GM19023 (cell line): ENCODE data around the gene YLPM1.

Experiments used
- ATAC-seq: cut with Tn5 transposase; IDR thresholded peaks from one replicate; pipeline ENCODE4 v1.9.1; 2021; ENCODE audit warnings: mild to moderate bottlenecking, moderate library complexity; ENCODE audit not compliant: unreplicated experiment

Gene YLPM1

DNA sequence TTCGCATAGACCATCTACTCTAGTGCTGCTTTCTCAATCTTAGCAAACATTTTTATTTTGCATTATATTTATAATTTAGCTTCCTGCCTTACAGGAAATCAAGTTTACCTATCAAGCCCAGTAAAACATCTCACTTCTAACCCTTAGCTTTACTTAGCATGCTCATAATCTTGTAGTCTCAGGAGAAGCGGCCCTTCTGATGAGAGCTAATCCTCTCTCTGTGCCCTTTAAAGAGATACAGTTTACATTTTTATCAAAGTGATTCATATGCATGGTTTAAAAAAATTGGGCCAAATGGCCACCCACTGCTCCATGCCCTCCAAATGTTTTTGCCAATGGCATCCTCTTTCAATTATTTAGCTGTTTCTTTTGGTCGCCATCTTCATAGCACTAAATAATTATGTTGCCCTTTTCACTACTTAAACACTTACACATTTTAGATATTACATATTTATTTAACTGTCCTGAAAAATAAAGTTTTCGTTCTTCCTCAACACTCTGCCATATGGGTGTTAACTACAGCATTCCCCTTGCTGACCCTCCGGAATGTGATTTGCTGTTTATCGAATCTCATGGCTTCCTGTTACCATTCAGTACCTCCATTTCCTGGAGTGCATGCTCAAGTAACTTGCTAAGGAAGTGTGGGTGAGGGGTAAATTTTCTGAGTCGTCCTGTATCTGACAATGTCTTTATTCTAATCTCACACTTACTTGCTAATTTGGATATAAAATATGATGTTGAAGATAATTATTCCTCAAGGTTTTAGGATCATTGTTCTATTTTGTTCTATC is 29.3 kb downstream of the YLPM1 start:
- ATAC-seq, result no peak

DNA sequence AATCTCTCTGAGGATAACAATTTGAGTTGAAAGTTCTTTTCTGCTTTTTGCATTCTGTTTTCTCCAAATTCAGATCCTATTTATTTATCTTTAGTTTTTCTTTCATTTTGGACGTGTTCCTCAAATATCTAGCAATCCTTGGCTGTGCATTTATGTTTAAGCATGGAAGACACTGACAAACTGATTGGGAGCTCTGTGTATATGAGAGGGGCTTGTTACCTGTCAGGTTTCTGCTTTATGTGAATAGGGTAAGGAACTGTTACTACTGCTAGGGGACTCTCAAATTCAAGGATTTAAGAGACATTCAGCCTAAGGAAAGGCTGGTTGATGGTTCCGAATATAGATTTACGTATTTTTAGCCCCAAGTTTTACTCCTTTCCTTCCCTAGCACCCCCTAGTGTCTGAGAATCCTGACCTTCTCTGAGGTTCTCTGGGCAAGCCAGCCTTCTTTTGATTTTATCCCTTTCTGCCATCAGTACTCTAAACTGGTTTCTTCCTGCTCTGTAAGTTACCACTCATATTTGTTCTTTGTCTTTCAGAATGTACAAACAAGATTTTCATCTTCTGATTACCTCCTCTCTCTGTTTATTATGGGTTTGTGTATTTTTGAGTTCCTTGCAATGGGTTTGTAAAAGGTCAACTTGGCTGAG is 30.5 kb downstream of the YLPM1 start:
- no peak for ATAC-seq

DNA sequence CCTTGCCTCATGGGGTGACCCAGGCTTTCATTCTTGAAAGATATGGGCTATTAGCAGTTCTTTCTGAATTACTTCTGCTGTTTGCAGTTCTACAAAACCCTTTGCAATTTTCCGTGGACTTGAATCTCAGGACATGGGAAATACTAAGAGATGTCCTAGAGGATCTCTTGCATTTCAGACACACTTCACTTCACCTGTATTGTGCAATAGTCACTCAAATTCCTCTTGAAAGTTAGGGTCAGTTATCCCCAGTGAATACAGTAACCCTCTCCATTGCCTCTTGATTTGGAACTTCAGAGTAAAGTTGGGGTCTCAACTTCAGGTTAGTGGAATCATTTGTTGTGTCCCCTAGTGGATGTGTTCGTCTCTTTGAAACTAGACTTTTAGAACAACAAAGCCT is 31.8 kb downstream of the YLPM1 start:
- ATAC-seq, result no peak

DNA sequence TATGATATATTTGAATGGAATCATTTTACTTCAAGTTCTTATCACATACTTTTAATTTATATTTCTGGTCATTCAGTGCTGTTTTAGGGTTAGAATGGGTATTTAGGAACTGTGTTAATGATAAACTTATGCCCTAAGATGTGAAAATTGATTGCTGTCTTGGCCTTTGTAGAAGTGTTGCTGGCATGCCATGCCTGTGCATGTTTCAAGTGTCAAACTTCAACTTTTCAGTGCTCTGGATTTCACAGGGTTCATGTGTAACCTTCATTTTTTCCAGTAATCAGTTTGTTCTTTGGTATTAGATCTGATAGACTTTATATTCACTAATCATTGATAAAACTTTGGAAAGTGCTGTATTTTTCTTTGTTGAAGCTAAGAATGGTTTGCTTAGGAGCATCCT is 36.6 kb downstream of the YLPM1 start:
- ATAC-seq, result no peak

DNA sequence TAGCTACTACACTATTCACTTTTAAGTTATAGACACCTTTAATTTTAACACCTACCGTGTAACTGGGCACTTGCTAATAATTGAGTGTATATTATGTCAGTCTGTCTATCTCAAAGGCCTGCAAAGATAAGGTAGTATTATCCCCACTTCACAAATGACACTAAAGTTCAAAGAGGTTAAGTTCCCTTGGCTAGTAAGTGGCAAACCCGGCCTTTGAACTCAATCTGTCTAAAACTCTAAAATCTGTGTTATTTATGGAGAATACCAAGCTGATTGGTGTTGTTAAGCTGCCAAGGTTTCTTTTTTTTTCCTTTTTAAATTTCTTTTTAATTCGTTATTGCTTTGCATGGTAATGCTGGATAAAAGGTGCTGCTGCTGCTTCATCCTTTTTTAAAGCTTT is 37.7 kb downstream of the YLPM1 start:
- ATAC-seq, result no peak

DNA sequence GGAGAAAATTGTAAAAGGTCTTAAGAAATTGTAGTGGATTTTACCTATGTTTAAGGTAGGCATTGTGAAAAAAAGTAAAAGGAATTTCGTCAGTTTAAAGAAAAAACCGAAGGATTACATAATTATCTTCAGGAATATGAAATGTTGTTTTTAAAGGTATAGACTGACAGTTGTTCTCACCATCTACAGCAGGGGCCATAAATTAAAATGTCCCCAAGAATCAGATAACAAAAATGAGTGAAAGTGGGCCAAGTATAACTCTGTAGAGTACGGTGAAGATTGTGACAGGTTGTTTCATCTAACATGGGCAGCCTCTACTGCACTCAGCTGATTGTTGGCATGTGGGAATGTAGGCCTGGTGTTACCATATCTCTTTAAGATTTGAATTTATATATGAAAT is 38.3 kb downstream of the YLPM1 start:
- ATAC-seq, result no peak

DNA sequence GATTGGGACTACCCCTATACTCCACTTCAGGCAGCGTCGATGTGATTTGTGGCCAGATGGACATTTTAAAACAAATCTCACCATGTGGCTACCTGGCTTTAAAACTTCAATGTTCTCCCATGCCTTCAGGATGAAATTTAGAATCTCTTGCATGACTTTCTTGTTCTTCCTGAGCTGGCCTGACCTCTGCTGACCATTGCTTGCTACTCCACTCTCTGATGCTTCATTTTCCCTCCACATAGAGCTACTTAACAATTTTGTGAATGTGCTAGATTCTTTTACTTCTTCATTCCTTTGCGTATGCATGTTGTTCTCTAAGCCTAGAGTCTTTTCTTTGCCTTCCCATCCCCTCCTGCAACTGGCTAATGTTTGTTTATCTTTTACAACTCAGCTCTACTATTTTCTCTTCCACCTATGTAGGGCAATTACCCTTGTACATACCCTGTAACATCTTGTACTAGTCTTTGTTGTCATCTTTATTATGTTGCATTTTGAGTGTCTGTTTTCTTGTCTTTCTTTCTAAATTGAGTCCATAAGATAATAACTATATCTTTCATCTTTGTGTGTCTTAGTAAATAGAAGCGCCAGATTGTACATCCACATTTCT is 41.2 kb downstream of the YLPM1 start:
- ATAC-seq, result no peak

DNA sequence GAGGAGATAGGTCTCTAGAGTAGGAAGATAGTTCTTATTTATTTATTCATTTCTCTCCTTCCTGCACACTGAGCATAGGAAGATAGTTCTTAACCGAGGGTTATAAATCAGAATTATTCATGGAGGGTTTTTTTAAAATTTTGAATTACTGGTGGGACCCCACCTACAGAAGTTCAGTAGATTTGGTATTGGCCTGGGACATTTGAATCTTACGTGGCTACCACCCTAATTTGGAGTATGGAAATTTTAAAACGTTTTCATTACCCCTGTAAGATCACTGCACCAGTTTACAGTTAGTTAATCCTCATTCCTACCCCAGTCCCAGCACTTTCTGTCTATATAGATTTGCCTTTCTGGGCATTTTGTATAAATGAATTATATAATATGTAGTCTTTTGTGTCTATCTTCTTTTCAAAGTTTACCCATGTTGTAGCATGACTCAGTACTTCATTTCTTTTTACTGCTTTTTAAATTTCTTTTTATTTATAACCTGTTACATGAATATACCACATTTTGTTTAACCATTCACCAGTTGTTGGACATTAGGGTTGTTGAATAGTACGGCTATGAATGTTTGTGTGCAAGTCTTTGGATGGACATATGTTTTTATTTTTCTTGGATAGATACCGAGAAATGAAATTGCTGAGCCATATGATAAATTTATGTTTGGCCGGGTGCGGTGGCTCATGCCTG is 44.9 kb downstream of the YLPM1 start:
- no peak for ATAC-seq

DNA sequence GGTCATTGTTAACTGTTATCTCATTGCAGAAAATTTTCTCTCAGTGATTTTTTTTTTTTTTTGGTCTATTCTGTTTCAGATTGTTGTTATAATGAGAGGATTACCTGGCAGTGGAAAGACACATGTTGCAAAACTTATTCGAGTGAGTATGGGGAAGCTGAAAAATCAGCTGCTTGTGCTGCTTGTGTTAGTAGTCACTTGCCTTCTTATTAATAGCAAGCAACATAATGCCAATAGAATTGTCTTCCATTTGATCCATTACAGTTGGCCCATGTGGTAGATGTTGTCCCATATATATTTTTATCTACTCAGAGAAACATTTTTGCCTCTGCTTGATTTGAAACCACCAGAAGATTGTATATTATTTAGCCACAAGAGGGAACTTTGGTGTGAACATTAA is 53.0 kb downstream of the YLPM1 start:
- no peak for ATAC-seq

DNA sequence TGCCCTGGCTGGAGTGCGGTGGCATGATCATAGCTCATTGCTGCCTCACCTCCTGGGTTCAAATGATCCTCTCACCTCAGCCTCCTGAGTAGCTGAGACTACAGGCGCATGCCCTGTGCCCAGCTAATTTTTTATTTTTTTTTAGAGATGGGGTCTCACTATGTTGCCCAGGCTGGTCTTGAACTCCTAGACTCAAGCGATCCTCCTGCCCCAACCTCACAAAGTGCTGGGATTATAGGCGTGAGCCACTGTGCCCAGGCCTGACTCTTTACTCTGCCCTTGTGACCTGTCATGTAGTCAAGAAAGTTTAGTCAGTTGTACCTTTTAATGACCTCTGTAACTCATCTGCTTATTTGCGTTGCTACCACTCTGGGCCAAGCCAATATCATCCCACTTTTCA is 57.2 kb downstream of the YLPM1 start:
- no peak for ATAC-seq

DNA sequence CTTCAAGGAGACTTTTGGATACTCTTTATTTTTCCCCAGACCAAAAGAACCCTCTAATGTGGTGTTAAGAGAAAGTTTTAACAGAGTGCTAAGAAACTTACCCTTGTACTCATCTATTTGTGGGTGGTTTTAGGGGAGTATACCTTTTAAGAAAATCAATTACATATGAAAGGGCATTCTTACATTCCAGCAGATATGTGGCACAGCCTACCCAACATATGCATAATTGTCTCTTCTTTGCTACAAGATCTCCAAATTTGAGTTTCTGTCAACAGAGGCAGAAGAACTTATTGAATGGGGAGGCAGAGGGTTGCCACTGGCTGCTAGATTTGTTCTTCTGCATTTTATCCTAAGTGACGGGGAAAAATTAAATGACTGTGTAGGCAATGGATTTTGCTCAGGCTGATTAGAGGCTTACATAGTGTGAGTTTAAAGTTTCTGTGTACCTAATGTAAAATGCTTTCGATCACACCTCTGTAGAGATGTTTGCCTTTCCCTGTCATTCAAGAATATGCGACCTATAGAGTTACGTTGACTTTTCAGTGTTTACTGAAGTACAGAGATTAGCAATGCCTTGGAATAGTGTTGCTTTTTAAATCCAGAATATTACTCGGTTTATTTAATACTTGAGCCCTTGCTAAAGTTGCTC is 58.3 kb downstream of the YLPM1 start:
- ATAC-seq, result no peak

DNA sequence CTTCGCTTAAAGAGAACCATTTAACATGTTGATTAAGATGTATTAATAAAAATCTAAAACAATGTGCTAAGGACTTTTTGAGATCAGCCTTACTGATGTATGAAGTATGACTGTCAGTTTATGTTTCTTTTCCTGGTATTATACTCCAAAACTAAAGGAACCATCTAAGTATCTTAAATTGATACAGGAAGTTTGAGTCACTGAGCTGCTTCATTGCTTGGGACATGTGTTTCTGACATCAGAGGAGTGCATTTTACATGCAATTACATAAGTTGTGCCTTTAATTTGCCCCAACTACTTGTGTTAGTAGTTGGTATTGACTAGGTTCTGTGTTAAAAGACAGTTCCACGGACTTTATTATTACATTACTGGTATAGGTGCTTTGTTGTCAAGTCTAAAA is 61.9 kb downstream of the YLPM1 start:
- no peak for ATAC-seq

DNA sequence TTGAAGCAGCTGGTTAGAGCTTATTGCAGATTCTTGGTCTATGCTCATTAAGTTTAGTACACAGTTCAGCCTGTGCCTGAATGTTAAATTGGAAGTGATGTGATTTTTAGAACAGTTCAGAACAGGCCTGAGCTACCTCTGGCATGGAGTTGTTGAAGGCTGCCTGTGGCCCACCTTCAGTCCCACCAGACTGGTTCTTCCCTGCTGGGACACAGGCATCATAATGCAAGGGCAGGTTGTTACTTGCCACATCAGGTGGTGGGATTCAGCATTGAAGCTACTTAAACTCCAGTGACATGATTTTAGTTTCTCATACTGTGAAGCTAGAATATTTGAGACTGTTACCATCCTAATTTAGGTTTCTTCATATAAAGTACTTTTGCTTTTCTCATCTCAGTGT is 63.5 kb downstream of the YLPM1 start:
- no peak for ATAC-seq

DNA sequence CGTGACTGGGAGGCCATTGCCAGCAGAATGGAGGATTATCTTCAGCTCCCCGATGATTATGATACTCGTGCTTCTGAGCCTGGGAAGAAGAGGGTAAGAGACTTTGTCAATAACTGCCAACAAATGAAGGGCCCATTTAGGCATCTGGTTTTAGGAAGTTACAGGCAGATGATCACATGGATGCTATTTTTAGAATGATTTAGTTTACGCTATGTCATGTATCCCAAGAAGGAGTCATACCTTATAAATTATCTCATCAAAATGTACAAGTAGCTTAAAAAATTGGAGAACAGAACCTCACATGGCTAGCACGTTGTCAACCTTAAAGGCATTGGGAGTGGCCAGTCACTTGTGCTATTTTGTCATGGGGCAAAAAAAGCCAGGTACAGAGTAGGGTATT is 66.1 kb downstream of the YLPM1 start:
- no peak for ATAC-seq

DNA sequence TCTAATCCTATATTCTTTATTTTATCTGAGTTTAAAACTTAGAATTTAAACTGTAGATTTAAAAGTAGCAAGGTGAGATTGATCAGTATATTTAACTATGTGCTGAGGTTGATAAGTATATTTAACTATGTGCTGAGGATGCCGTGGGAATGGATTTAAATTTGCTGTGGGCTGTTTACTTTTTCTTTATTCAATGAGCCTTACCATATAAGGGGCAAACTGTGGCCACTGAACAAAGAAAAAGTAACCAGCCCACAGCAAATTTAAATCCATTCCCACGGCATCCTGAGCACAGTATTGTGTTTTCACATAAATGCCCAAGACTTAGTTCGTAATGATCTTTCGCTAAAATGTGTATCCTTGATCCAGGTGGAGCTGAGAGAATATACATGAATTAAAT is 69.7 kb downstream of the YLPM1 start:
- ATAC-seq, result no peak

DNA sequence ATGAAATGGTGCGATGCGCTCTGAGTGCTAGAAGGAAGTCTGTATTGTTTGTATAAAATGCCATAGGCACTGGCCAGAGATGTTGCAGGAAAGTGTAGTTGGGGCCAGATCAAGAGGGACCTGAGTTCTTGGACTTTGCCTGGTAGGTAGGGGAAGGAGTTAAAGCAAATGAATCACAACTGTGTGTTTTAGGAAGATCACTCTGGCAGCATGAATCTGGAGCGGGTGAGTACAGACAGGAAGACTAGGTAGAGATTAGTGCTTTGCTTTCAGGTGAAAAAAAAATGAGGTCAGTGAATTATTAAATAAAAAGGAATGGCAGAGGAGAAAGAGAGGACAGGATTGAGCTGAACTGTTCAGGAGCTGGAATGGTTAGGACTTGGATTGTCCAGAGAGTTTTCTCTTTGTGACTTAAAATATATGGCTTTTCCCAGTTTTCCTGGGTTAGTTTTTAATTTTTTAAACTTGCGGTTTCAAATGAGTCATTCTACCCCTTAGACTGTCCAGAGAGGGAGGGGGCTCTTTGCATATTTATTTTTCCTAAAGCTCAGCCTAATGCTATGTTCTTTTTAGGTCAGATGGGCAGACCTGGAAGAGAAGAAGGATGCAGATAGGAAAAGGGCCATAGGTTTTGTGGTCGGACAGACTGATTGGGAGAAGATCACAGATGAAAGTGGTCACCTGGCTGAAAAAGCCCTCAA is 71.7 kb downstream of the YLPM1 start:
- ATAC-seq, result no peak

DNA sequence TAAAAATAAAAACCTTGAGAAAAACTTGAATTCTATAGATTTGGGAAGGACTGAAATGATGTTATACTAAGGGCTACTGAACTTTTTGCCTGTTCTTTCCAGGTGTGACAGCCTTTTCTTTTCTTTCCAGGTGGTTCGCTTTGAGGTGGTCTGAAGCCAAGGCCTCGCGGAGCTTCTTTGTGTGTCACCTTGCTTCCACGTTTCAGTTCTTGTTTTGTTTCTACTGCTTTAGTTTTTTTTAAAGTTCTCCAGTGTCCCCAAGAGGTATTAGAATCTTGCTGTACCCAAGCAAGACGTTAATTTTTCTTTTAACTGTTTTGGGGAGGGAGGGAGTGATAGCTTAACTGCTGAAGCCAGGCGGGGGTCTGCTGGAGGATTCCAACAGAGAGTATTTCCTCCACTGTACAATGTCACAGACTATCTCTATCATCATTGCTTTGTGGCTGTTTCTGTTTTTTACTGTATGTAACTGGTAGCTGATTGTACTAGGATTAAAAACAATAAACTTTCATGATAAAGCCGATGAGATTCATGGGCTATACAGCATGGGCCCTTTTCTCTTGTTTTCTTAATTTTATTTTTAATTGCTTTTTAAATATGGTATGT is 72.6 kb downstream of the YLPM1 start:
- no peak for ATAC-seq

DNA sequence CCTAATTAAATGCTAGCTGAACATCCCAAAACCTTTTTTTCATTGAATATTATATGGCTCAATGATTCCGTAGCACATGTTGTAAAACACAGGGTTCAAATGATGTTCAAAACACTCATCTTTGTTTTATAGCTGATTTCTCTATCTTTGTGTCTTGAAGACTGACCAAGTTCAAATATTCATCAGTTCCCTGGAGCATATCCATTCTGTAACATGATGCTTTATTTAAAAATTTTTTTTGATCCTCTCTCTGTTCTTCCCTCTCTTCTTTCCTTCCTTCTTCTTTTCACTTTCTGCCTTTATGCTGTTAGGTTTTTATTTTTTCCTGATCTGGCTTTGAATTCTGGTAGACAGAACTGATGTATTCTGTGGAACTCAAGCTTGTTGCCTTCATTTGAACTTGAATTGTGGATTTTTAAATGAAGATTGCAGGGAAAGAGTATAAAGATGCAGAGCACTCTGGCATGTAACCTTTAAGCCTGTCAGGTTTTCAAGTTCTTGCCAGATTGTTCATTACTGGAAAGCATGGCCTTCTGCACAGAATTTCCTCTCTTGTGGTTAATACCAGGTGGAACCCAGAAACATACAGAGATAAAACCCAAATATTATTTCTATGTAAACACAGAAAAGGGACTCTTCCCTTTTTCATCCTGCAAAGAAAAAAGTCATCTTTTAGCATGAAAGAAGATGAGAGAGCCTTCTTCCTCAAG is 73.3 kb downstream of the YLPM1 start:
- no peak for ATAC-seq

DNA sequence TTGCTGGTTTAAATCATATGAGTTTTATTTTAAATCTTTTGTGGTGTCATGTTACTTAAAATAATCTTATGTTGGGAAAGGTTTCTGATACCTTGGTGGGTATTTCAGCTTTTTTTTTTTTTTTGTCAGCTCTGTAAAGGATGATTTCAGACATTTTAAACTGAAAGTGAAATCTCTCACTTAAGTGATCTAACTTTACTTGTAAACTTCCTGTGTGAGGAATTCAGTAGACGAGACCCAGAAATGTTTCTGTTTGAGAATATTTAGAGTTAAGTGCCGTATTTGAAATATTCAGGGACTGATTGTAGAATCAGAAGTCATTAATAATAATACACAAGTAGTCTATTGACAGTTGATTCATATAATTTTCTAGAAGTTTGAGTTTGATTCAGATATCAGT is 75.0 kb downstream of the YLPM1 start:
- no peak for ATAC-seq

DNA sequence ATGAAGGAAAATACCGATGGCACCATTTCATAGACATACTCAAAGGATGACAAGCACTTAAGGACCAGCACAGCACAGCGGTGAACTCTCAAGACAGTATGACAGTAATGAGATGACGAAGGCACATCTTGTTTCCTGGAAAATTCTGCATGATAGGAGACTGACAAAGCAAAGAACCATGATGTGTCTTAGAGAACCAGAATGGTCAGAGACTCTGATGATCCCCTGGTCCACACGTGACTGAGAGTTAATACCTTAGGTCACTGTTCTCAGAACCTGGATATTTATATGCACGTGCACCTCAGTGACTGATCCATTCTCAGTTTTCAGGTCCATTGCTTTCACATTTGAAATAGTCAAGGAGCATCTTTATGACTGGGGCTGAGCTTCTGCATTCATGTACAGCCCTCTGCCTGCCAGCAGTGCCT is 77.5 kb downstream of the YLPM1 start:
- ATAC-seq, result no peak
